GM23338 (cell line): ENCODE results near the gene ATP10B. TPM values are rescaled to one million over a fixed set of nuclear protein-coding genes. Genes with fewer than 3 reads are reported as not detected.

Experiments used
- ATAC-seq: fragments of 200-7000 bp; cut with Tn5 transposase; 3 replicates; pipeline ENCODE4 v1.9.1; 2020
- DNase-seq: peaks from one replicate; pipeline ENCODE4 v3.0.0-alpha.2; 2015; ENCODE audit warnings: low spot score
- H2AFZ ChIP-seq: fragments of 200-600 bp; sonication (generic); 2 replicates; pipeline ENCODE4 v1.8.0; 2016; ENCODE audit warnings: antibody characterized with exemption, mild to moderate bottlenecking, moderate library complexity
- H3F3A ChIP-seq: fragments of 200-600 bp; sonication (generic); replicated peaks from 2 replicates; pipeline ENCODE4 v1.8.0; 2017; ENCODE audit warnings: antibody characterized with exemption, mixed run types, low read depth
- H3K27ac ChIP-seq: fragments of 200-600 bp; sonication (generic); 2 replicates; pipeline ENCODE4 v1.6.1; 2016; ENCODE audit warnings: low read depth
- H3K27me3 ChIP-seq: fragments of 200-600 bp; sonication (generic); 2 replicates; pipeline ENCODE4 v1.8.0; 2016; ENCODE audit warnings: mild to moderate bottlenecking, mixed run types, moderate library complexity; ENCODE audit not compliant: insufficient read depth
- H3K36me3 ChIP-seq: fragments of 200-600 bp; sonication (generic); 2 replicates; pipeline ENCODE4 v1.8.0; 2016; ENCODE audit warnings: mild to moderate bottlenecking; ENCODE audit not compliant: insufficient read depth
- H3K4me1 ChIP-seq: fragments of 200-600 bp; sonication (generic); 2 replicates; pipeline ENCODE4 v1.8.0; 2016; ENCODE audit warnings: mild to moderate bottlenecking, moderate library complexity; ENCODE audit not compliant: insufficient read depth
- H3K4me2 ChIP-seq: fragments of 200-600 bp; sonication (generic); 2 replicates; pipeline ENCODE4 v1.7.1; 2017; ENCODE audit warnings: mixed run types
- H3K4me3 ChIP-seq: fragments of 200-600 bp; sonication (generic); 2 replicates; pipeline ENCODE4 v1.6.1; 2016; ENCODE audit warnings: mixed run types
- H3K79me2 ChIP-seq: fragments of 200-600 bp; sonication (generic); replicated peaks from 2 replicates; pipeline ENCODE4 v1.8.0; 2017; ENCODE audit warnings: mild to moderate bottlenecking; ENCODE audit not compliant: insufficient read depth
- H3K9me2 ChIP-seq: fragments of 200-600 bp; sonication (generic); 2 replicates; pipeline ENCODE4 v1.8.0; 2017; ENCODE audit not compliant: insufficient read depth
- H4K20me1 ChIP-seq: fragments of 200-600 bp; sonication (generic); replicated peaks from 2 replicates; pipeline ENCODE4 v1.8.0; 2017; ENCODE audit warnings: mild to moderate bottlenecking; ENCODE audit not compliant: insufficient read depth
- H3K27ac Mint-ChIP-seq: 2 replicates; pipeline ENCODE4 v1.8.0; 2020; ENCODE audit warnings: inconsistent platforms, mild to moderate bottlenecking, moderate library complexity, mixed read lengths
- H3K27me3 Mint-ChIP-seq: 3 replicates; pipeline ENCODE4 v1.8.0; 2022; ENCODE audit warnings: low read depth, mild to moderate bottlenecking, moderate library complexity, mixed read lengths, inconsistent platforms; ENCODE audit not compliant: insufficient read depth, poor library complexity
- H3K36me3 Mint-ChIP-seq: 3 replicates; pipeline ENCODE4 v1.8.0; 2021; ENCODE audit warnings: low read depth, mild to moderate bottlenecking, inconsistent platforms, moderate library complexity, mixed read lengths
- H3K4me1 Mint-ChIP-seq: 3 replicates; pipeline ENCODE4 v1.8.0; 2020; ENCODE audit warnings: mild to moderate bottlenecking, inconsistent platforms, mixed read lengths
- H3K4me3 Mint-ChIP-seq: 3 replicates; pipeline ENCODE4 v1.8.0; 2021; ENCODE audit warnings: moderate library complexity, mild to moderate bottlenecking, inconsistent platforms, mixed read lengths
- H3K9me3 Mint-ChIP-seq: 3 replicates; pipeline ENCODE4 v1.8.0; 2020; ENCODE audit warnings: moderate library complexity, mild to moderate bottlenecking, inconsistent platforms, mixed read lengths
- CREB1 ChIP-seq: fragments of 250-450 bp; sonication (Bioruptor Pico); IDR thresholded peaks from 2 replicates; pipeline ENCODE4 v1.5.0; 2020; ENCODE audit warnings: low read depth, mild to moderate bottlenecking, moderate library complexity
- EZH2 ChIP-seq: fragments of 200-600 bp; sonication (generic); IDR thresholded peaks from one replicate; pipeline ENCODE4 v1.8.0; 2017; ENCODE audit warnings: antibody characterized with exemption, mild to moderate bottlenecking, low read depth; ENCODE audit not compliant: unreplicated experiment
- EZH2phosphoT487 ChIP-seq: fragments of 200-600 bp; sonication (generic); IDR thresholded peaks from one replicate; pipeline ENCODE4 v1.8.1; 2018; ENCODE audit warnings: antibody characterized with exemption; ENCODE audit not compliant: unreplicated experiment
- JUNB ChIP-seq: IDR thresholded peaks from one replicate; pipeline ENCODE4 v1.6.1; 2016; ENCODE audit warnings: antibody characterized with exemption; ENCODE audit not compliant: unreplicated experiment
- NANOG ChIP-seq: IDR thresholded peaks from 2 replicates; pipeline ENCODE4 v1.6.1; 2016; ENCODE audit warnings: antibody characterized with exemption, borderline replicate concordance
- POLR2AphosphoS5 ChIP-seq: IDR thresholded peaks from 2 replicates; pipeline ENCODE4 v1.6.1; 2016; ENCODE audit warnings: antibody characterized with exemption, low read depth
- STAT1 ChIP-seq: IDR thresholded peaks from one replicate; pipeline ENCODE4 v1.6.1; 2016; ENCODE audit warnings: antibody characterized with exemption; ENCODE audit not compliant: unreplicated experiment
- ZNF114 ChIP-seq: fragments of 250-450 bp; sonication (Bioruptor Pico); IDR thresholded peaks from 2 replicates; pipeline ENCODE4 v1.5.0; 2020; ENCODE audit warnings: mild to moderate bottlenecking, moderate library complexity
- ZNF331 ChIP-seq: fragments of 250-450 bp; sonication (Bioruptor Pico); IDR thresholded peaks from 2 replicates; pipeline ENCODE4 v1.5.0; 2020; ENCODE audit warnings: low read depth, mild to moderate bottlenecking, moderate library complexity
- polyA plus RNA-seq: library from polyadenylated mRNA; unstranded; fragments of >200 nt; fragmentation: Nextera tagmentation; extraction: Ambion mirVana; gene quantifications from 2 replicates; pipeline ENCODE4 v1.2.1, GENCODE V29; 2016
- total RNA-seq: library from RNA; depleted of rRNA; stranded (reverse); fragments of >200 nt; shearing (Covaris generic); gene quantifications from 2 replicates; pipeline ENCODE4 v1.2.3, GENCODE V29; 2014
- TF ChIP-seq, protein P1 (sequence below): IDR thresholded peaks from one replicate; pipeline ENCODE4 v1.6.1; 2018; ENCODE audit warnings: antibody characterized with exemption; ENCODE audit not compliant: unreplicated experiment
- TF ChIP-seq, protein P2 (sequence below): fragments of 250-450 bp; sonication (Bioruptor Pico); IDR thresholded peaks from 2 replicates; pipeline ENCODE4 v1.5.0; 2020; ENCODE audit warnings: mild to moderate bottlenecking, moderate library complexity
- TF ChIP-seq, protein P3 (sequence below), 2 experiments: fragments of 200-600 bp in 1 of 2; sonication (generic) in 1 of 2; conservative IDR thresholded peaks; 2 replicates each; pipeline versions ENCODE4 v1.5.1 to v1.6.1; 2016 to 2017; ENCODE audit warnings: antibody characterized with exemption in 2 of 2, low read depth in 2 of 2, mild to moderate bottlenecking in 2 of 2, moderate library complexity in 1 of 2

The ATP10B gene
- total and polyA plus RNA-seq, 2 experiments from 2014 or later, result 0.11 to 0.14 TPM

DNA sequence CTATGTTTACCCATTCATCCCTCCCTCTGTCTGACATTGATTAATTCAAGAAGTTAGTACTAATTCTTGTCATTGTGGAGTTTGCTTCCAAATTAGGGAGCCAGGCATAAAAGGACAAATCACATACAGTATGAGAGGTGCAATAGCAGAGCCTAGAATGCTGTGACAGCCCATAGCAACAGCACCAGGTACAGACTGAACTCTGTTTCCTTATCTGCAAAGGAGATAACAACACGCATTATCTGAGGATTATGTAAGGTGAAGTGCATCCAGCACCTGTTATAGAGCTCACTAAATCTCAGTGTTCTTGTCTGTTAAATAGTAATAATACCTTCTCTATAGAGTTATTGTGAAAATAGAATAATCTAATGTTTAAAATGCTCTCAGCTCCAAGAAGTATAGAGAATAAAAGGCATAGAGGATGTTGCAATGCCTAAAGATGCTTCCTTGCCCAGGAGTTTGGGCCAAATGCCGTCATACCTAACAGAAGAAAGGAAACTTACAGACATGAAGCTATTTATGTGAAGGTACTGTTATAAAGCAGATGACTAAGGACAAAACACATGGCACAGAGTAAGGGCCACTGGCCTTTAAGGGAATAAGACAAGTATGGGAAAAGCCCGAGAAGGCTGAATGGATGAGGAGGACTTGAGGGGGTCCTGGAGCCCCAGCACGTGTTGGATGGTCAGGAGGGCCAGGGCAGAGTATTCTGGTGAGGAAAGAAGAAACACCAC is 214.5 kb downstream of the ATP10B start:
- H3K27me3 Mint-ChIP-seq, result no peaks in the 10 kb centered on the region
- no peaks in the 10 kb centered on the region for H3K36me3 Mint-ChIP-seq
- Histone ChIP-seq H3F3A (no peaks in the 10 kb centered on the region), H3K9me2 (0 out of 2 replicates have a peak, but pooled peaks cover 3% of the 10 kb centered on the region), H3K4me3 (no peak overlapping the region), H3K27ac (no peak overlapping the region), H3K4me1 (no peaks in the 10 kb centered on the region), H3K27me3 (no peaks in the 10 kb centered on the region), H3K79me2 (no peaks in the 10 kb centered on the region), H3K4me2 (no peak overlapping the region), H4K20me1 (no peaks in the 10 kb centered on the region), H3K36me3 (no peaks in the 10 kb centered on the region), H2AFZ (no peak overlapping the region)
- H3K4me1 Mint-ChIP-seq, result no peaks in the 10 kb centered on the region
- H3K4me3 Mint-ChIP-seq, result no peak overlapping the region
- DNase-seq (no peak), ATAC-seq (no peak)
- no peaks in the 10 kb centered on the region; the same call in 2 of the 3 replicates for H3K9me3 Mint-ChIP-seq
- no peak for TF ChIP-seq CREB1
- no peak for TF ChIP-seq POLR2AphosphoS5
- no peak for TF ChIP-seq JUNB
- no peak for TF ChIP-seq ZNF114 (CRISPR knock-in tag)
- TF ChIP-seq, protein P1, sequence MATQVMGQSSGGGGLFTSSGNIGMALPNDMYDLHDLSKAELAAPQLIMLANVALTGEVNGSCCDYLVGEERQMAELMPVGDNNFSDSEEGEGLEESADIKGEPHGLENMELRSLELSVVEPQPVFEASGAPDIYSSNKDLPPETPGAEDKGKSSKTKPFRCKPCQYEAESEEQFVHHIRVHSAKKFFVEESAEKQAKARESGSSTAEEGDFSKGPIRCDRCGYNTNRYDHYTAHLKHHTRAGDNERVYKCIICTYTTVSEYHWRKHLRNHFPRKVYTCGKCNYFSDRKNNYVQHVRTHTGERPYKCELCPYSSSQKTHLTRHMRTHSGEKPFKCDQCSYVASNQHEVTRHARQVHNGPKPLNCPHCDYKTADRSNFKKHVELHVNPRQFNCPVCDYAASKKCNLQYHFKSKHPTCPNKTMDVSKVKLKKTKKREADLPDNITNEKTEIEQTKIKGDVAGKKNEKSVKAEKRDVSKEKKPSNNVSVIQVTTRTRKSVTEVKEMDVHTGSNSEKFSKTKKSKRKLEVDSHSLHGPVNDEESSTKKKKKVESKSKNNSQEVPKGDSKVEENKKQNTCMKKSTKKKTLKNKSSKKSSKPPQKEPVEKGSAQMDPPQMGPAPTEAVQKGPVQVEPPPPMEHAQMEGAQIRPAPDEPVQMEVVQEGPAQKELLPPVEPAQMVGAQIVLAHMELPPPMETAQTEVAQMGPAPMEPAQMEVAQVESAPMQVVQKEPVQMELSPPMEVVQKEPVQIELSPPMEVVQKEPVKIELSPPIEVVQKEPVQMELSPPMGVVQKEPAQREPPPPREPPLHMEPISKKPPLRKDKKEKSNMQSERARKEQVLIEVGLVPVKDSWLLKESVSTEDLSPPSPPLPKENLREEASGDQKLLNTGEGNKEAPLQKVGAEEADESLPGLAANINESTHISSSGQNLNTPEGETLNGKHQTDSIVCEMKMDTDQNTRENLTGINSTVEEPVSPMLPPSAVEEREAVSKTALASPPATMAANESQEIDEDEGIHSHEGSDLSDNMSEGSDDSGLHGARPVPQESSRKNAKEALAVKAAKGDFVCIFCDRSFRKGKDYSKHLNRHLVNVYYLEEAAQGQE, result no peak
- TF ChIP-seq STAT1, result no peak
- TF ChIP-seq EZH2, result no peak
- no peak for TF ChIP-seq NANOG
- TF ChIP-seq, protein P2, sequence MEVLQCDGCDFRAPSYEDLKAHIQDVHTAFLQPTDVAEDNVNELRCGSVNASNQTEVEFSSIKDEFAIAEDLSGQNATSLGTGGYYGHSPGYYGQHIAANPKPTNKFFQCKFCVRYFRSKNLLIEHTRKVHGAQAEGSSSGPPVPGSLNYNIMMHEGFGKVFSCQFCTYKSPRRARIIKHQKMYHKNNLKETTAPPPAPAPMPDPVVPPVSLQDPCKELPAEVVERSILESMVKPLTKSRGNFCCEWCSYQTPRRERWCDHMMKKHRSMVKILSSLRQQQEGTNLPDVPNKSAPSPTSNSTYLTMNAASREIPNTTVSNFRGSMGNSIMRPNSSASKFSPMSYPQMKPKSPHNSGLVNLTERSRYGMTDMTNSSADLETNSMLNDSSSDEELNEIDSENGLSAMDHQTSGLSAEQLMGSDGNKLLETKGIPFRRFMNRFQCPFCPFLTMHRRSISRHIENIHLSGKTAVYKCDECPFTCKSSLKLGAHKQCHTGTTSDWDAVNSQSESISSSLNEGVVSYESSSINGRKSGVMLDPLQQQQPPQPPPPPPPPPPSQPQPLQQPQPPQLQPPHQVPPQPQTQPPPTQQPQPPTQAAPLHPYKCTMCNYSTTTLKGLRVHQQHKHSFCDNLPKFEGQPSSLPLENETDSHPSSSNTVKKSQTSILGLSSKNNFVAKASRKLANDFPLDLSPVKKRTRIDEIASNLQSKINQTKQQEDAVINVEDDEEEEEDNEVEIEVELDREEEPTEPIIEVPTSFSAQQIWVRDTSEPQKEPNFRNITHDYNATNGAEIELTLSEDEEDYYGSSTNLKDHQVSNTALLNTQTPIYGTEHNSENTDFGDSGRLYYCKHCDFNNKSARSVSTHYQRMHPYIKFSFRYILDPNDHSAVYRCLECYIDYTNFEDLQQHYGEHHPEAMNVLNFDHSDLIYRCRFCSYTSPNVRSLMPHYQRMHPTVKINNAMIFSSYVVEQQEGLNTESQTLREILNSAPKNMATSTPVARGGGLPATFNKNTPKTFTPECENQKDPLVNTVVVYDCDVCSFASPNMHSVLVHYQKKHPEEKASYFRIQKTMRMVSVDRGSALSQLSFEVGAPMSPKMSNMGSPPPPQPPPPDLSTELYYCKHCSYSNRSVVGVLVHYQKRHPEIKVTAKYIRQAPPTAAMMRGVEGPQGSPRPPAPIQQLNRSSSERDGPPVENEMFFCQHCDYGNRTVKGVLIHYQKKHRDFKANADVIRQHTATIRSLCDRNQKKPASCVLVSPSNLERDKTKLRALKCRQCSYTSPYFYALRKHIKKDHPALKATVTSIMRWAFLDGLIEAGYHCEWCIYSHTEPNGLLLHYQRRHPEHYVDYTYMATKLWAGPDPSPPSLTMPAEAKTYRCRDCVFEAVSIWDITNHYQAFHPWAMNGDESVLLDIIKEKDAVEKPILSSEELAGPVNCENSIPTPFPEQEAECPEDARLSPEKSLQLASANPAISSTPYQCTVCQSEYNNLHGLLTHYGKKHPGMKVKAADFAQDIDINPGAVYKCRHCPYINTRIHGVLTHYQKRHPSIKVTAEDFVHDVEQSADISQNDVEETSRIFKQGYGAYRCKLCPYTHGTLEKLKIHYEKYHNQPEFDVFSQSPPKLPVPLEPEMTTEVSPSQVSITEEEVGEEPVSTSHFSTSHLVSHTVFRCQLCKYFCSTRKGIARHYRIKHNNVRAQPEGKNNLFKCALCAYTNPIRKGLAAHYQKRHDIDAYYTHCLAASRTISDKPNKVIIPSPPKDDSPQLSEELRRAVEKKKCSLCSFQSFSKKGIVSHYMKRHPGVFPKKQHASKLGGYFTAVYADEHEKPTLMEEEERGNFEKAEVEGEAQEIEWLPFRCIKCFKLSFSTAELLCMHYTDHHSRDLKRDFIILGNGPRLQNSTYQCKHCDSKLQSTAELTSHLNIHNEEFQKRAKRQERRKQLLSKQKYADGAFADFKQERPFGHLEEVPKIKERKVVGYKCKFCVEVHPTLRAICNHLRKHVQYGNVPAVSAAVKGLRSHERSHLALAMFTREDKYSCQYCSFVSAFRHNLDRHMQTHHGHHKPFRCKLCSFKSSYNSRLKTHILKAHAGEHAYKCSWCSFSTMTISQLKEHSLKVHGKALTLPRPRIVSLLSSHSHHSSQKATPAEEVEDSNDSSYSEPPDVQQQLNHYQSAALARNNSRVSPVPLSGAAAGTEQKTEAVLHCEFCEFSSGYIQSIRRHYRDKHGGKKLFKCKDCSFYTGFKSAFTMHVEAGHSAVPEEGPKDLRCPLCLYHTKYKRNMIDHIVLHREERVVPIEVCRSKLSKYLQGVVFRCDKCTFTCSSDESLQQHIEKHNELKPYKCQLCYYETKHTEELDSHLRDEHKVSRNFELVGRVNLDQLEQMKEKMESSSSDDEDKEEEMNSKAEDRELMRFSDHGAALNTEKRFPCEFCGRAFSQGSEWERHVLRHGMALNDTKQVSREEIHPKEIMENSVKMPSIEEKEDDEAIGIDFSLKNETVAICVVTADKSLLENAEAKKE (CRISPR knock-in tag), result no peak
- TF ChIP-seq EZH2phosphoT487, result no peak
- no peak for TF ChIP-seq ZNF331 (CRISPR knock-in tag)
- TF ChIP-seq, protein P3, sequence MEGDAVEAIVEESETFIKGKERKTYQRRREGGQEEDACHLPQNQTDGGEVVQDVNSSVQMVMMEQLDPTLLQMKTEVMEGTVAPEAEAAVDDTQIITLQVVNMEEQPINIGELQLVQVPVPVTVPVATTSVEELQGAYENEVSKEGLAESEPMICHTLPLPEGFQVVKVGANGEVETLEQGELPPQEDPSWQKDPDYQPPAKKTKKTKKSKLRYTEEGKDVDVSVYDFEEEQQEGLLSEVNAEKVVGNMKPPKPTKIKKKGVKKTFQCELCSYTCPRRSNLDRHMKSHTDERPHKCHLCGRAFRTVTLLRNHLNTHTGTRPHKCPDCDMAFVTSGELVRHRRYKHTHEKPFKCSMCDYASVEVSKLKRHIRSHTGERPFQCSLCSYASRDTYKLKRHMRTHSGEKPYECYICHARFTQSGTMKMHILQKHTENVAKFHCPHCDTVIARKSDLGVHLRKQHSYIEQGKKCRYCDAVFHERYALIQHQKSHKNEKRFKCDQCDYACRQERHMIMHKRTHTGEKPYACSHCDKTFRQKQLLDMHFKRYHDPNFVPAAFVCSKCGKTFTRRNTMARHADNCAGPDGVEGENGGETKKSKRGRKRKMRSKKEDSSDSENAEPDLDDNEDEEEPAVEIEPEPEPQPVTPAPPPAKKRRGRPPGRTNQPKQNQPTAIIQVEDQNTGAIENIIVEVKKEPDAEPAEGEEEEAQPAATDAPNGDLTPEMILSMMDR (conservative IDR thresholded peaks at IDR 0.05; ENCODE audit: low read depth in 2 of 2), result no peak
- H3K27ac Mint-ChIP-seq, result no peak overlapping the region
